Smooth muscle cell (in vitro differentiated cells): Measurements from ENCODE around the gene TPPP3. TPM values are rescaled to one million over a fixed set of nuclear protein-coding genes. Genes with fewer than 3 reads are reported as not detected.

ENCODE experiments used
- DNase-seq: peaks from one replicate; lab custom pipeline; 2025; ENCODE audit not compliant: unreplicated experiment; lab: John Stamatoyannopoulos, UW
- H2AFZ ChIP-seq: fragments of 200-600 bp; sonication (generic); 2 replicates; pipeline ENCODE4 v1.6.0; 2016; ENCODE audit warnings: antibody characterized with exemption, low read depth, mild to moderate bottlenecking
- H3F3A ChIP-seq: fragments of 200-600 bp; sonication (generic); 2 replicates; pipeline ENCODE4 v1.6.0; 2017; ENCODE audit warnings: antibody characterized with exemption, low read depth
- H3K27ac ChIP-seq: fragments of 200-600 bp; sonication (generic); 2 replicates; pipeline ENCODE4 v1.5.1; 2016; ENCODE audit warnings: low read depth, mild to moderate bottlenecking
- H3K27me3 ChIP-seq: fragments of 200-600 bp; sonication (generic); 2 replicates; pipeline ENCODE4 v1.6.1; 2016; ENCODE audit warnings: low read depth, mild to moderate bottlenecking
- H3K36me3 ChIP-seq: fragments of 200-600 bp; sonication (generic); 2 replicates; pipeline ENCODE4 v1.5.1; 2016; ENCODE audit warnings: low read depth
- H3K4me1 ChIP-seq: fragments of 200-600 bp; sonication (generic); 2 replicates; pipeline ENCODE4 v1.5.1; 2016; ENCODE audit warnings: low read depth
- H3K4me2 ChIP-seq: fragments of 200-600 bp; sonication (generic); 2 replicates; pipeline ENCODE4 v1.6.0; 2016; ENCODE audit warnings: mild to moderate bottlenecking
- H3K4me3 ChIP-seq: fragments of 200-600 bp; sonication (generic); 2 replicates; pipeline ENCODE4 v1.5.1; 2016; ENCODE audit warnings: mild to moderate bottlenecking
- H3K79me2 ChIP-seq: fragments of 200-600 bp; sonication (generic); 2 replicates; pipeline ENCODE4 v1.6.0; 2016; ENCODE audit warnings: low read depth, mild to moderate bottlenecking
- H3K9ac ChIP-seq: fragments of 200-600 bp; sonication (generic); 2 replicates; pipeline ENCODE4 v1.6.0; 2016; ENCODE audit warnings: low read depth
- H3K9me3 ChIP-seq: fragments of 200-600 bp; sonication (generic); replicated peaks from 2 replicates; pipeline ENCODE4 v1.5.1; 2016; ENCODE audit warnings: low read depth
- H4K20me1 ChIP-seq: fragments of 200-600 bp; sonication (generic); 2 replicates; pipeline ENCODE4 v1.6.0; 2016; ENCODE audit warnings: low read depth
- WGBS: methylation state at CpG from one replicate; pipeline ENCODE4 v1.1.7; 2016; ENCODE audit warnings: low lambda C conversion rate; 5-methylcytosine and 5-hydroxymethylcytosine counted together
- polyA plus RNA-seq: library from polyadenylated mRNA; unstranded; fragments of >200 nt; fragmentation: Nextera tagmentation; extraction: Ambion mirVana; gene quantifications from 2 replicates; pipeline ENCODE4 v1.2.1, GENCODE V29; 2016
- total RNA-seq: library from RNA; depleted of rRNA; stranded (reverse); fragments of >200 nt; gene quantifications from 2 replicates; pipeline ENCODE4 v1.2.3, GENCODE V29; 2014
- TF ChIP-seq, protein P1 (sequence below): fragments of 200-600 bp; sonication (generic); IDR thresholded peaks from 2 replicates; pipeline ENCODE4 v1.5.1; 2017; ENCODE audit warnings: borderline replicate concordance, mild to moderate bottlenecking, antibody characterized with exemption; ENCODE audit not compliant: insufficient read depth, poor library complexity, severe bottlenecking

TPPP3 gene
- total and polyA plus RNA-seq, 2 experiments from 2014 or later: 1.3 to 1.9 TPM

DNA sequence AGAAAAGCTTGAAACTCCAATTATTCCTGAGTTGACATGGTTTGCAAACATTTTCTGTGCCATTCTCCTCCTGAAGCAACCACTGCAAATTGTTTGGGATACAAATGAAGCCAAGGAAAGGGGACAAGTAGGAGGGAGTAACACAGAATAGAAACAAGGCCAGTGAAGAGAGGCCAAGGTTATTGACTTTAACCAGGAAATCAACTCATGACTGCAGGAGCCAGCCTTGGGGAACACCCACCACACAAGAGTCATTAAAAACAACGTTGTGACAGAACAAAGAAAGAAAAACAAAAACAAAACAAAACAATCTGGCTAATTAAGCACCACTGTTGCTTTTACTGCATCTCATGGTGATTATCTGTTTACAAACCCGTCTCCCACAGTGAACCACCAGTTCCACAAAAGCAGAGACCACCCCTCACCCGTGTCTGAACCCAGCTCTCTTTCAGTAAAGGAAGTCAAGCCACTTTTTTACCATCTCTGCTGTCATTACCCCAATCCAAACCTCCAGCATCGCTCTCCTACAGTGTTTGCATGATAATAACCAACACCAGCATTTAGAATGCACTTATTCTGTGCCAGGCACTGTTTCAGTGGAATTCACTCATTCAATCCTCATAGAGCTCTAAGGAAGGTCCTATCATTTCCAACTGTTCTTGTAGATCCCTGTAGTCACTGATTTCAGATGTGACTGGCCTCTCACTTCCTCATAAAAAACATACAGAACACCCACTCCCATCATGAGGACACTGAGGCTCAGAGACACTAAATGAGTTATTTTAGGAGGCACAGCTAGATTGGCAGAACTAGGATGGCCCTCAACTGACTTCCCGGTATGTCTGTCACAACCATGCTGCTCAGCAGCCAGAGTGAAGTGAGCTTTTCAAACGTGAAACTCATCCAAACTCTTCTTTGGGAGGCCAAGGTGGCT lies 20.9 kb upstream of the TPPP3 start:
- H3F3A ChIP-seq: peaks cover 4% of the 10 kb centered on the region
- no peak overlapping the region for H3K9ac ChIP-seq
- H3K36me3 ChIP-seq: no peaks in the 10 kb centered on the region
- H3K27ac ChIP-seq: no peak overlapping the region
- H3K4me2 ChIP-seq: no peak overlapping the region
- no peaks in the 10 kb centered on the region for H3K27me3 ChIP-seq
- no peak for DNase-seq
- TF ChIP-seq, protein P1, sequence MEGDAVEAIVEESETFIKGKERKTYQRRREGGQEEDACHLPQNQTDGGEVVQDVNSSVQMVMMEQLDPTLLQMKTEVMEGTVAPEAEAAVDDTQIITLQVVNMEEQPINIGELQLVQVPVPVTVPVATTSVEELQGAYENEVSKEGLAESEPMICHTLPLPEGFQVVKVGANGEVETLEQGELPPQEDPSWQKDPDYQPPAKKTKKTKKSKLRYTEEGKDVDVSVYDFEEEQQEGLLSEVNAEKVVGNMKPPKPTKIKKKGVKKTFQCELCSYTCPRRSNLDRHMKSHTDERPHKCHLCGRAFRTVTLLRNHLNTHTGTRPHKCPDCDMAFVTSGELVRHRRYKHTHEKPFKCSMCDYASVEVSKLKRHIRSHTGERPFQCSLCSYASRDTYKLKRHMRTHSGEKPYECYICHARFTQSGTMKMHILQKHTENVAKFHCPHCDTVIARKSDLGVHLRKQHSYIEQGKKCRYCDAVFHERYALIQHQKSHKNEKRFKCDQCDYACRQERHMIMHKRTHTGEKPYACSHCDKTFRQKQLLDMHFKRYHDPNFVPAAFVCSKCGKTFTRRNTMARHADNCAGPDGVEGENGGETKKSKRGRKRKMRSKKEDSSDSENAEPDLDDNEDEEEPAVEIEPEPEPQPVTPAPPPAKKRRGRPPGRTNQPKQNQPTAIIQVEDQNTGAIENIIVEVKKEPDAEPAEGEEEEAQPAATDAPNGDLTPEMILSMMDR: no peak
- 68% methylated on average over 6 of the region's 6 CpGs for WGBS
- H3K4me3 ChIP-seq: no peak overlapping the region
- no peak overlapping the region for H2AFZ ChIP-seq
- no peaks in the 10 kb centered on the region for H3K9me3 ChIP-seq
- H3K4me1 ChIP-seq: peaks cover 6% of the 10 kb centered on the region
- no peaks in the 10 kb centered on the region for H3K79me2 ChIP-seq
- H4K20me1 ChIP-seq: peaks cover 17% of the 10 kb centered on the region

DNA sequence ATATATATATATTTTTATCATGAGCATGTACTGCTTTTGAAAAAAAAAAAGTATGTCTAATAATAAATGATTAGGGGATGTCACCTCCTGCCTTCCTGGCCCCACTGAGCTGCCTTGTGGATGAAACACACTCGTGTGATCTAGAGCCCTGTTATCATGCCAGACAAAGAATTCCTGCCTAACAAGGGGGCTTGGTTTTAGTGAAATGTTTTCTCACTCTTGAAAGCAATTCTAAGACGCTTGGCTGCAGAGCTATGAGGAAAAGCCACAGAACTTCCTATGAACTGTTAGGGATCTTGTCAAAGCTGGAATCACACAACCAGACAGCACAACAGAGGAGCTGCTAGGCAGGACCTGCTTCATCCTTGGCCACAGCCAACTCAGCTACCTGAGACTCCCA lies 19.0 kb upstream of the TPPP3 start:
- no peak overlapping the region for H3K27ac ChIP-seq
- no peak overlapping the region for H3K4me2 ChIP-seq
- H3F3A ChIP-seq: peaks cover 4% of the 10 kb centered on the region
- H3K9me3 ChIP-seq: no peaks in the 10 kb centered on the region
- no peaks in the 10 kb centered on the region for H3K36me3 ChIP-seq
- no peak for DNase-seq
- no peak overlapping the region for H3K9ac ChIP-seq
- no peak overlapping the region for H2AFZ ChIP-seq
- no peak overlapping the region for H3K4me3 ChIP-seq
- WGBS: 28% methylated on average over 2 of the region's 2 CpGs
- H3K4me1 ChIP-seq: peaks cover 6% of the 10 kb centered on the region
- H3K27me3 ChIP-seq: no peaks in the 10 kb centered on the region
- TF ChIP-seq, protein P1: no peak
- peaks cover 17% of the 10 kb centered on the region for H4K20me1 ChIP-seq
- H3K79me2 ChIP-seq: no peaks in the 10 kb centered on the region

DNA sequence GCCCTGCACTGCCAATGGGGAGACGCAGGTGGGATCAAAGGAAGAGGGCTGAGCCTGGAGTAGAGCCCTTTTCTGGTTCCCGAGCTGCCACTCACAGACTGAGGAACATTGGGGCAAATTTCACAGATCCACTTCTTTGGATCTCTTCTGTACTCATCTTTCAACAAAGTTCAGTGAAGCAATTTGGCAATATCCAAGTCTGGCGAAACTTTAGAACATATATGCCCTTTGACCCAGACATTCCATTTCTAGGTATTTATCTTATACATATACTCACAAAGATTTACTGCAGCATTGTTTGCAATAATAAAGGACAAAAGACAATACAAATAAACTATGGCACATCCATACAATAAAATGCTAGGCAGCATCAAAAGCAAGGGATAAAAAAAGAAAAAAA lies 18.0 kb upstream of the TPPP3 start:
- peaks cover 17% of the 10 kb centered on the region for H4K20me1 ChIP-seq
- H3K4me3 ChIP-seq: no peak overlapping the region
- H3F3A ChIP-seq: peaks cover 4% of the 10 kb centered on the region
- peaks cover 6% of the 10 kb centered on the region for H3K4me1 ChIP-seq
- no peak overlapping the region for H3K9ac ChIP-seq
- no peak overlapping the region for H2AFZ ChIP-seq
- no peaks in the 10 kb centered on the region for H3K79me2 ChIP-seq
- TF ChIP-seq, protein P1: no peak
- no peak overlapping the region for H3K27ac ChIP-seq
- H3K4me2 ChIP-seq: no peak overlapping the region
- H3K27me3 ChIP-seq: no peaks in the 10 kb centered on the region
- no peak for DNase-seq
- H3K9me3 ChIP-seq: no peaks in the 10 kb centered on the region
- WGBS: 94% methylated on average over 3 of the region's 3 CpGs
- no peaks in the 10 kb centered on the region for H3K36me3 ChIP-seq
